Measurements from ENCODE around the gene COL23A1. TPM values are rescaled to one million over a fixed set of nuclear protein-coding genes. Genes with fewer than 3 reads are reported as not detected.

The COL23A1 gene
- total and polyA plus RNA-seq, 2 of the 13 experiments (the other 11 are each of a cell fraction or from before 2014, with no cell fraction given) = not detected

- WGBS (ENCODE audit: low lambda C conversion rate) = 32% methylated on average over 5 of the region's 7 CpGs
- FAIRE-seq (no peak), ATAC-seq (no peak), DNase-seq (ENCODE audit: low spot score) (no peak)
- no peak overlapping the region for H3K27ac ChIP-seq (ENCODE audit: extremely low read length, insufficient read depth, low read length)
- H3K27me3 ChIP-seq (ENCODE audit: control insufficient read depth in 1 of 2, insufficient read depth in 2 of 2, low read length in 2 of 2) = peaks cover 5 to 43% of the 10 kb centered on the region in 2 experiments; a peak in 4 of 5 replicates
- TF ChIP-seq KIAA2018 (CRISPR knock-in tag; IDR thresholded peaks at IDR 0.05; ENCODE audit: borderline replicate concordance) = no peak
- TF ChIP-seq HDAC1 (CRISPR knock-in tag; IDR thresholded peaks at IDR 0.05) = no peak
- TF ChIP-seq, protein P1, sequence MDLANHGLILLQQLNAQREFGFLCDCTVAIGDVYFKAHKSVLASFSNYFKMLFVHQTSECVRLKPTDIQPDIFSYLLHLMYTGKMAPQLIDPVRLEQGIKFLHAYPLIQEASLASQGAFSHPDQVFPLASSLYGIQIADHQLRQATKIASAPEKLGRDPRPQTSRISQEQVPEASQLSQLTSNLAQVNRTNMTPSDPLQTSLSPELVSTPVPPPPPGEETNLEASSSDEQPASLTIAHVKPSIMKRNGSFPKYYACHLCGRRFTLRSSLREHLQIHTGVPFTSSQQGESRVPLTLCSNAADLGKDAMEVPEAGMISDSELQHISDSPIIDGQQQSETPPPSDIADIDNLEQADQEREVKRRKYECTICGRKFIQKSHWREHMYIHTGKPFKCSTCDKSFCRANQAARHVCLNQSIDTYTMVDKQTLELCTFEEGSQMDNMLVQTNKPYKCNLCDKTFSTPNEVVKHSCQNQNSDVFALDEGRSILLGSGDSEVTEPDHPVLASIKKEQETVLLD (CRISPR knock-in tag; IDR thresholded peaks at IDR 0.05; ENCODE audit: low read depth) = no peak
- no peak for TF ChIP-seq CAMTA2 (CRISPR knock-in tag; IDR thresholded peaks at IDR 0.05; ENCODE audit: borderline replicate concordance)
- TF ChIP-seq, protein P2, sequence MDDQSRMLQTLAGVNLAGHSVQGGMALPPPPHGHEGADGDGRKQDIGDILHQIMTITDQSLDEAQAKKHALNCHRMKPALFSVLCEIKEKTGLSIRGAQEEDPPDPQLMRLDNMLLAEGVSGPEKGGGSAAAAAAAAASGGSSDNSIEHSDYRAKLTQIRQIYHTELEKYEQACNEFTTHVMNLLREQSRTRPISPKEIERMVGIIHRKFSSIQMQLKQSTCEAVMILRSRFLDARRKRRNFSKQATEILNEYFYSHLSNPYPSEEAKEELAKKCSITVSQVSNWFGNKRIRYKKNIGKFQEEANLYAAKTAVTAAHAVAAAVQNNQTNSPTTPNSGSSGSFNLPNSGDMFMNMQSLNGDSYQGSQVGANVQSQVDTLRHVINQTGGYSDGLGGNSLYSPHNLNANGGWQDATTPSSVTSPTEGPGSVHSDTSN (CRISPR knock-in tag; IDR thresholded peaks at IDR 0.05; ENCODE audit: borderline replicate concordance) = no peak
- TF ChIP-seq, protein P3, sequence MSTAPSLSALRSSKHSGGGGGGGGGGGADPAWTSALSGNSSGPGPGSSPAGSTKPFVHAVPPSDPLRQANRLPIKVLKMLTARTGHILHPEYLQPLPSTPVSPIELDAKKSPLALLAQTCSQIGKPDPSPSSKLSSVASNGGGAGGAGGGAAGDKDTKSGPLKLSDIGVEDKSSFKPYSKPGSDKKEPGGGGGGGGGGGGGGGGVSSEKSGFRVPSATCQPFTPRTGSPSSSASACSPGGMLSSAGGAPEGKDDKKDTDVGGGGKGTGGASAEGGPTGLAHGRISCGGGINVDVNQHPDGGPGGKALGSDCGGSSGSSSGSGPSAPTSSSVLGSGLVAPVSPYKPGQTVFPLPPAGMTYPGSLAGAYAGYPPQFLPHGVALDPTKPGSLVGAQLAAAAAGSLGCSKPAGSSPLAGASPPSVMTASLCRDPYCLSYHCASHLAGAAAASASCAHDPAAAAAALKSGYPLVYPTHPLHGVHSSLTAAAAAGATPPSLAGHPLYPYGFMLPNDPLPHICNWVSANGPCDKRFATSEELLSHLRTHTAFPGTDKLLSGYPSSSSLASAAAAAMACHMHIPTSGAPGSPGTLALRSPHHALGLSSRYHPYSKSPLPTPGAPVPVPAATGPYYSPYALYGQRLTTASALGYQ (CRISPR knock-in tag; IDR thresholded peaks at IDR 0.05) = no peak
- TF ChIP-seq SIN3A (IDR thresholded peaks at IDR 0.05; ENCODE audit: borderline replicate concordance, low read depth, low read length) = no peak
- TF ChIP-seq KAT7 (CRISPR knock-in tag; IDR thresholded peaks at IDR 0.05; ENCODE audit: borderline replicate concordance) = no peak
- TF ChIP-seq ZNF33B (CRISPR knock-in tag; IDR thresholded peaks at IDR 0.05) = no peak
- TF ChIP-seq ZSCAN30 (CRISPR knock-in tag; IDR thresholded peaks at IDR 0.05) = no peak
- no peak for TF ChIP-seq HOXD1 (CRISPR knock-in tag; IDR thresholded peaks at IDR 0.05)
- ChIA-PET CTCF (ENCODE audit: low intra/inter-chr PET ratio, low total read pairs) (no interaction called here), POLR2A (no interaction called here)
- in situ Hi-C loops (cut with HindIII; ENCODE audit: extremely low pct_ligation_motif_present, low pct_unique_long_range_greater_than_20kb) (no loop called here), intact Hi-C loops (cut with micrococcal nuclease; ENCODE audit: unreplicated experiment) (no loop called here)
- H2AFZ ChIP-seq (ENCODE audit: low read length) = no peak overlapping the region
- no peak overlapping the region for H3K4me3 ChIP-seq (replicated peaks in 1 of 3; ENCODE audit: insufficient read depth in 1 of 3, low read depth in 2 of 3, low read length in 3 of 3)
- no peak overlapping the region for H3K9ac ChIP-seq (ENCODE audit: insufficient read depth, low read depth, low read length)
- peaks cover 6% of the 10 kb centered on the region; the same call in 1 of the 2 replicates for H3K4me1 ChIP-seq (ENCODE audit: insufficient read depth, low read length)
- no peaks in the 10 kb centered on the region for H3K9me3 ChIP-seq (ENCODE audit: low read length)
- BruUV-seq (replicated peaks) = no TSS peak
- H3K4me2 ChIP-seq (ENCODE audit: low read depth, low read length) = no peak overlapping the region
- H3K36me3 ChIP-seq (replicated peaks in 1 of 2; ENCODE audit: control insufficient read depth in 1 of 2, insufficient read depth in 2 of 2, low read length in 2 of 2) = no peaks in the 10 kb centered on the region
- H4K20me1 ChIP-seq (ENCODE audit: insufficient read depth, low read length) = no peaks in the 10 kb centered on the region
- H3K79me2 ChIP-seq (ENCODE audit: insufficient read depth, low read length) = no peaks in the 10 kb centered on the region
Observed at GRCh38 chr5:178337334-178337741, 252.9 kb downstream of the COL23A1 start.
